Measurements from ENCODE around the gene BCL2A1. TPM values are rescaled to one million over a fixed set of nuclear protein-coding genes. Genes with fewer than 3 reads are reported as not detected.

BCL2A1 gene
- total RNA-seq, 1 experiment from 2014 or later = not detected

- CTCF ChIA-PET = no interaction called here
- no peak overlapping the region for H3K27ac Mint-ChIP-seq (ENCODE audit: unreplicated experiment)
- no peak for TF ChIP-seq CTCF (IDR thresholded peaks at IDR 0.05; ENCODE audit: unreplicated experiment)
Observed at GRCh38 chr15:79914728-79915127, 56.3 kb downstream of the BCL2A1 start.

More at GRCh38 chr15:79914728-79915127, 56.3 kb downstream of the BCL2A1 start:
- Mint-ChIP-seq H3K27me3 (ENCODE audit: unreplicated experiment) (no peaks in the 10 kb centered on the region), H3K36me3 (ENCODE audit: insufficient read depth, unreplicated experiment) (peaks cover 28% of the 10 kb centered on the region), H3K4me1 (ENCODE audit: low read depth, unreplicated experiment) (peaks cover 9% of the 10 kb centered on the region), H3K4me3 (ENCODE audit: low read depth, unreplicated experiment) (no peak overlapping the region), H3K9me3 (ENCODE audit: low read depth, unreplicated experiment) (peaks cover 21% of the 10 kb centered on the region)
- intact Hi-C loops (cut with micrococcal nuclease; ENCODE audit: unreplicated experiment) = no loop called here
- no peak for DNase-seq
- no TSS peak for BruUV-seq (replicated peaks)

Other genes starting within 250 kb of the BCL2A1 start
- 66.7 and 68.0 TPM in 2 replicates for gene MTHFS, start 74.2 kb downstream of the BCL2A1 start, total RNA-seq (2022)
- 87.5 and 88.6 TPM in 2 replicates for gene ZFAND6, start 88.5 kb upstream of the BCL2A1 start, total RNA-seq (2022)
- 25.9 and 26.1 TPM in 2 replicates for gene FAH, start 181.8 kb upstream of the BCL2A1 start, total RNA-seq (2022)